Skeletal muscle cell (primary cell): ENCODE results near the gene RBMY1J.
"Not testable (repeated sequence)": the region's sequence is repeated elsewhere in the genome, so short reads cannot be mapped to it uniquely, and the experiment has no call there.

Source experiments
- DNase-seq: peaks from one replicate; pipeline ENCODE4 v3.0.0-alpha.2; 2010; ENCODE audit warnings: low read depth
- H3K4me3 ChIP-seq: 2 replicates; pipeline ENCODE4 v1.5.1; 2011; ENCODE audit warnings: low read depth, mild to moderate bottlenecking, control low read depth, low read length, moderate library complexity

The RBMY1J gene

DNA sequence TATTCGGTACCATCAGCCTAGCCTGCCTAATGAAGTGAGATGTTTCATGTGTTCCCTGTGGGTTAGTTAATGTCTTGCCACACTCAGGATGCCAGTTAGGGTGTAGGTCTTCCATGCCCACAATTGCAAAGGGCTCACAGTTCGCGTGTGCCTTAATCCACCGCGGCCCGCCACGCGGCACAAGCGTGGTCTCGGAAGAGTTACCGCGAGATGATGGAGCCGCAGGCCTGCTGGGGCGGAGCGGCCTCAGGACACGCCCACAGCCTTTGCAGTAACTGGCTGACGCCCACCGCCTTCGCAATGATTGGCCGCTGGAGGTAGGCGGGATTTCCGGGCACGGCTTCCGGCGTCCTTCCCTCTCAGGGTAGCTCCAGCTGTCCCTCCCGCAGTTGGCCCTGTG lies at the start of gene RBMY1J:
Gene RBMY1J (plus strand): TSS at position 301 of the 400 bp plus-strand sequence. CDS start 2,038 bp downstream, outside the sequence.
- not testable (repeated sequence) for DNase-seq, H3K4me3 ChIP-seq

DNA sequence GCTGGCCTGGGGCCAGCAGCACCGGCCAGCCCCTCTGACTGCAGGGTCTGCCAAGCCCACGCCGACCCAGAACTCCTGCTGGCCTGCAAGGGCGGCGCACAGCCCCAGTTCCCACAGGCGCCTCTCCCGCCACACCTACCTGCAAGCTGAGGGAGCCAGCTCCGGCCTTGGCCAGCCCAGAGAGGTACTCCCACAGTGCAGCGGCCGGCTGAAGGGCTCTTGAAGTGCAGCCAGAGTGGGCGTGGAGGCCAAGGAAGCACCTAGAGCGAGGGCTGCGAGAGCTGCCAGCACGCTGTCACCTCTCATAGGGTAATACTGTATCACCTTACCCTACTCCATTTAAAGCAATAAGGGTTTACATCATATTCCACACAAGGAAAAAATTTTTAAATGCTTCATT lies 35.8 kb upstream of the RBMY1J start:
- H3K4me3 ChIP-seq: no peak overlapping the region
- DNase-seq: no peak

DNA sequence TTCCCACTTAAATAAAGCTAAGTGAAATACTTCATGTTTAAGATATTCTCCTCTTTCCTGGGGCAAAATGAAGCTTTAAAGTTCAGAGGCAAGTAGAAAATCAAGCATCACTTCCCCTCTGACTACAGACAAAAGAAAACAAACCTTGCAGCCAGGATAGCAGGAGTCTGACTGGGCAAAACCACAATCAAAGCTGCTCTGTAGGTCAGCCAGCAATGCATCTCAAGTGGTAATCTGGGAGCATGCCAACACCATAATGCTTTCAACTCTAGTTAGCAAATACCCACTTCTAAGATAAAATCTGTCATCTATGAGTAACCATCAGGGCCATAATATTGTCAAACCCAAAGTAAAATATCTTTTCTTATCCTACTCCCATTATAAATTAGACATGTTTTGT lies 32.6 kb upstream of the RBMY1J start:
- no peak for DNase-seq
- H3K4me3 ChIP-seq: no peak overlapping the region

DNA sequence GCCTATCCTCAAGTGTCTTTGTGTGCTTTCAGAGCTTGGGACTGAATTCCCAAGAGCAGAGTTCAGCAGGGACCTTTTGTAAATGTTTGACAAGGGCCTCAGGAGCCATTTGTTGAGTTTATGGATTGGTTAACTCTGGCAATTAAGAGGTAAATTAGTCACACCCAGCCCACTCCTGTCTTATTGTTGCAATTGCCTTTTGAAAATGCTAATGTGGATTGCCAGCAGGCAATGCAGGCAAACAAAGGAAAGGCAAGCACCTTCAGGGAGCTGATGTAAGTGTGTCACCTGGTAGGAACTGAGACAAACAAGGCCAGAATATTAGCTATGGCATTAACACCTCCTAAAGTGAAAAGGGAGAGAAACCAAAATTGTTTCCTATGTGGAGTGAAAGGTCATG lies 29.7 kb upstream of the RBMY1J start:
- DNase-seq: no peak
- no peak overlapping the region for H3K4me3 ChIP-seq

DNA sequence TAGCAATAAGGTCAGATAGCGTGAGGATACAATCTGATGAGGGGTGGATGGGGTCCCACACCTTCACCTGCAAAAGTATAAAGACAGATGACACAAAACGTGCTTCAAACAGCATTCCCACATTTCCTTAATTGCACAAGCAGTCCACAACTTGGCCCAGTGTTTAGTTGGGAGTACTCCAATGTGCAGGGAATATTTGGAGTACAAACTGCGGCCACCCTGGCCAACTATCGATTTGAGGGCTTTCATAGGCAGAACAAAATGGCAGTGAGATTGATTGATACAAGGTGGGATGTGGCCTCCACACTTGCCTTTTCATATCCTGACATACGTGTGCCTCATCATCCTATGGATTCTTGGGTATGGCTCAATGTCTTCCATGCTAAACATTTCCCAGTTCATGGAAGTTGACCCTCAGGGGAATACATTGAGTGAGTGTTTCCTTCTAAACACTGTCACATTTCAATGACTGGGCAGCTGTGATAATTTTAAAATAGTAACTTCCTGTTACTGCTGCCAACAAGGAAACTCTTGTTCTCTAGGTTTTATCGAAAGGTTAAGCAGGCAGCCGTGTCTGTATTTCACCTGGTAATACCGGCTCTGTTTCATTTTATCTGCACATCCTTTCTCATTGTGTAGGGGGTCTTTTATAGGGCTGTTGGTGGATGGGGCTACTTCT lies 41.6 kb downstream of the RBMY1J start:
- not testable (repeated sequence) for DNase-seq, H3K4me3 ChIP-seq

DNA sequence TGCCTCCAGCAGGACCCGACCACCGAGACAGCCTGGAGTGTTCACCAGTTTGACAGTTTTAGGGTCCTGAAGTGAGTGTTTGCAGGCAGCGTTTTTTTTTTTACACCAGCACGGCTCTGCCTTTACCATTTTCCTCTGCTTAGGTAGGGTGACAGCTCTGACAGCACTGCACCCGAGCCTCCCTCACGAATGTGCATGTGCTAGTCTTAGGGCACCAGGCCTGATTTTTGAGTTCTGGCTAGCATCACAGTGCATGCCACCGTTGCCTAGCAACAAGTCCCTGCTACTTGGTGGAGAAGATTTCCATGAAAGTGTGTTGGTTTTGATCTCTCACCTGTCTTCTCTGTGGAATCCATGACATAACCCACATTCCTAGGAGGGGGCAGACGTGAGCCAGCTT lies 52.3 kb downstream of the RBMY1J start:
- H3K4me3 ChIP-seq, DNase-seq: not testable (repeated sequence)

DNA sequence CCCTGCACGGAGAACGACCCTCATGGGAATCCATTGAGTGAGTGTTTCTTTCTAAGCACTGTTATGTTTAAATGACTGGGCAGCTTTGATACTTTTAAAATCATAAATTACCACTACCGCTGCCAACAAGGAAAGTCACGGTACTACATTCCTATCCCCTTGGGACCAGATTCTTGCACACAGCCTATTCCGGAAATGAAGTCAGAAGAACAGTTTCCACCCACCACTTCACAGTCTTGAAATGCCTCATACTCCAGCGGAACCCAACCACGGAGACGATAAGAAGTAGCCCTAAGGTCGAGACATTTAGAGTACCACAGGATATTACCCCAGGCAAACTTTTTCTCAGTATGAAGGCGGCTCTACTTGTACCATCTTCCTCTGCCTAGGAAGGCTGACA lies 58.8 kb downstream of the RBMY1J start:
- DNase-seq, H3K4me3 ChIP-seq: not testable (repeated sequence)
